SK-N-DZ (cell line): ENCODE measurements around the gene RGS3.

ENCODE experiments used
- DNase-seq: peaks from one replicate; pipeline ENCODE4 v3.0.0-alpha.2; 2015; ENCODE audit warnings: low spot score

RGS3 gene

DNA sequence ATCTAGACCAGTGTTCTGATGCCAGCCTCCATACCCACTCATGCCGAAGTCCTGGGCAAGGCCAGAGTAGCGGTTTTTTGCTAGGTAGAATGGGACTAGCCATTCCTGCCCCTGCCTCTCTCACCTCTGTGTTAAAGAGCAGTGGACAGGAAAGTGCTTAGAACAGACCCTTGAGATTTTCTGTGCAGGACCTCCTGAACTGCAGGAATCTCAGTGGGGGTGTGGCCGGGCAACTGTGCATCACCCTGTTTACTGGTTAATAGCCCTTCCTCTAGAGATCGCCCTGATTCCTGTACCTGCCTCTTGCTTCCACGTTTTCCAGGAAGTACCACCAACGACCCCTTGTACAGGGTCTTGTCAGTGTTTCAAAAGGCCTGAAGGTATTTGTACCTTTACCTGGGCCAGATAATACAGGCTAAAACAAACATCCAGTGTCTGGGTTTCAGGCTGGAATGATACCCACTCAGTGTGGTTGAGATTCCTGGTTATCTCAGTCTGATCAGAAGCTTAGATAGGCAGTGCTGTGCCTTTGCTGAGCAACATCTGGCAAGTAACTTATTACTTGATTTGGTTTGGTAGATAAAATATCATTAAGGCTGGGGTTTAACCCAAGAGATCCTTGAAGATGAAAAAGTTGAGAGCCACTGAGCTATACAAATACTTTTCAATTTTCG, 65.9 kb downstream of the RGS3 start:
- no peak for DNase-seq

DNA sequence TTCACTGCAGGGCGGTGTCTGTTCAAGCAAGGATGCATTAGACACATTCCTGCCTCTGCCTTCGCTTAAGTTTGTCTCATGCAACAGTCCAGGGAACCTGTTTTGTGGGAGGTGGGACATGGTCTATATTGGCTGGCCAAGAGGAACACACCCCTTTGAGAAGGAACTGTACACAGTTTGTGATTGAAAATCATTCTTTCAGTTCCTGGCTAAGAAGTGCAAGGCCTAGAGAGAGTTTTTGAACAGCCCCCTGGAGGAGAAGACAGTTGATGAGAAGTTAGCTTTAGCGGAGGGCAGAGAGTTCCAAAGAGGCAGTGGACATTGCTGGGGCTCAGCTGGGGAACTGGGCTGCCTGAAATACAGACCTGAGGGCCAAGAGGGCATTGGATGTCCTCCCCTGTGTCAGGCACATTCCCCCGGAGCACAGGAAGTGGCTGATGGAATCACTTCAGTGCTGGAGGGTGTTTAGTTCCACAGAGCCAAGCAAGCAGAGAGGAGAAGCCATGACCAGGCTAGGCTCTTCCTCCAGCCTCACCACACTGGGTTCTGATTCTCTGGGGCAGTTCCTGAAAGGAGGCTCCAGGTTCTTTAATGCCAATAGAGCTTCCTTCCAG, 66.6 kb downstream of the RGS3 start:
- DNase-seq, result no peak

DNA sequence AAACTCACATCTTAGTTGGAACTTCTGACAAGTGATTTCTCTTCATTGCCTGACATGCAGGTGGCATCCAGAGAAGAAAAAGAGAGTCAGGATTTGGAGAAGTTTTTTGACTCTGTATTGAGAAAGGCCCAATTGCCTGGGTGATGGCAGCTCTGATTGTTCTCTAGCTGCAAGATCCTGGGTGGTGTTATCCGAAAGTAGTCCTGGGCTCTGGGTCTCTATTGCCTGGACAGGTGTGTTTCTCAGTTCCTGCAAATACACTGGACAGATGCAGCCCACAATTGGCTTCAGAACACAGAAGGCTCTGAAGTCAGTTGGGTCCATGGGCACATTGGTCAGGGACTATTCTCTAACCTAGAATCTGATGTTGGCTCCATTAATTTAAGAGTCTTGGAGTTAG, 67.4 kb downstream of the RGS3 start:
- no peak for DNase-seq

DNA sequence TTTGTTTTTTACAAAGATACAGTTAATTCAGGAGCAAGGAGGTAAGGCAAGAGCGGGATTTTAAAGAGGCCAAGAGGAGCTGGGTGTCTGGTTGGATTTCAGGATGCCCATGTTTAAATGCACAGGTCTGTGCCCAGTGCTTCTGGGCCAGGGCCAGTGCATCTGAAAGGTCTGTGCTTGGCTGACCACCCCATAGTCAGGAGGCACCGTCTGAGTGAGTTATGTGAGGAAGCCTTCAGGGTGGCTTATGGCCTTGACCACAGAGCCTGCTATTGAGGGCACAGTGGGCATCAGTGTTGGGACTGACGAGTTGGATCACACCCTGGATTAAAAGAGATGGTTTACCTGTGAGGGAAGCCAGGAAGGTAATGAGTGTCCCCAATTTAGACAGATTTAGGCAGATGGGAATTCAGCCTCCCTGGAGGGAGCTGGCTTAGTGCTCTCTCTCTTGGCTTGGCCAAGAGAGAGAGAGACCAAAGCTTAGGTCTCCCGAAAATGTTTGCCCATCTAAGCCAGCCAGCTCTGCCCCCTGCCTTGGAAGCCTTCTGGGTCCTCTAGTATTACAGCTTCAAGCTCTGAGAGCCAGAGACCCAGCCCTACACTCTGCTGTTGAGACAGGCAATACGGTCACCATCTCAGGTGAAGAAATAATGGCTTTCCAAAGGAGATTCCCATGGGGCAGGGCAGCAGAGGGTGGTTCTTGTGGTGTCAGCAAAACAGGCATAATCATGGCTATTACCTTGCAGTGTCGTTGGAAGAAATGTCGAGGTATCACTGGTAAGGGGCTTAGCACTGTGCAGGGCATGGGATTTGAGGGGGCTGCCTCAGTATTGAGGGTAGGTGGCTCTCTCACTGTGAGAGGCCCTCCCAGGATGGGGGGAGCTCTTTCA, 68.6 kb downstream of the RGS3 start:
- no peak for DNase-seq

DNA sequence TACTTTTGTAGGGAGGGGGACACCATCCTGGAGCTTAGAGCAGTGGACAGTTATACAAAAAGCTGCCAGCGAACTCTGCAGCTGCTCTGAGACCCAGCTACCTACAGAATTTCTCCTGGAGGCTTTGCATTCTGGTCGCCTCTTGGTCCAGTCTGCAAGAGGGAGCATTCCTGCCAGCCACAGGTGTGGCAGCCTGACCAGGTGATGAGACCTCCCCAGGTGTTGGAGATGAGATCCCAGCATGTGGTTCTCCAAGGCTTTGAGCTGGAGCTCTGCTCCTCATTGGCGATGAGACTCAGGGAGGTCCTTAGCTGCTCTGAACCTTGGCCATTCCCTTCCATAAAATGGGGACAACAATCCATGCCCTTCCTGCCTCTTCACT, 69.3 kb downstream of the RGS3 start:
- DNase-seq, result no peak

DNA sequence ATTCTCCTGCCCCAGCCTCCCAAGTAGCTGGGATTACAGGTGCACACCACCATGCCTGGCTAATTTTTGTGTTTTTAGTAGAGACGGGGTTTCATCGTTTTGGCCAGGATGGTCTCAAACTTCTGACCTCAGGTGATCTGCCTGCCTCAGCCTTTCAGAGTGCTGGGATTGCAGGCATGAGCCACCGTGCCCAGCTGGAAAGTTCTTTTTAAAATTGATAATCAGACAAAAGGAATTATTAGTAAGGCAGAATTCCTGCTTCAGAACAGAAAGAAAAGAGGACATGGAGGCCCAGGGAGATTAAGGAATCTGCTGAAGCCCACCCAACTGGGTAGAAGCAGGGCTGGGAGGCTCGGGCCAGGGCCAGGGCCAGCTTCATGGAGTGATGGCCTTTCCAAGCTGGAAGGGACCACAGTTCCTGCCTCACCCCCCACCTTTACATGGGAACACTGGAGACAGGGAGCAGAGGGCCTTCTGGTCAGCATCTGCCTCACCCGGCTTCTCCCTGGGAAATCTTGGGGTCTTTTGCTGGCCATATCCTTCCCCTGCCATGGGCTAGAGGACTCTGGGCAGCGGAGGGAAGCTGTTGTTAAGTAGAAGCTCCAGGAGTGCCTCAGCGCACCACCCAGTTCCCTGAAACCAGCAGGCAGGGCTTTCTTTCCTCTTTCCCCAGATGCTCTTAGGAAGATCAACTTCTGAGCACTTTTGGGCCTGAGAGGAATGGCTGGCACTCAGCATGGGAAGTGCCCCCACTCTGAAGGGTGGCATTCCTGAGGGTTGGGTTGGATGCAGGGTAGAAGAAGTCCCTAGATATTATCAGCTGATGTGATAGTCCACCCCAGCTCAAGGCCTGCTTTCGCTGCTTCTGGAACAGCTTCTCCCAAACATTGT, 70.1 kb downstream of the RGS3 start:
- DNase-seq, result no peak

DNA sequence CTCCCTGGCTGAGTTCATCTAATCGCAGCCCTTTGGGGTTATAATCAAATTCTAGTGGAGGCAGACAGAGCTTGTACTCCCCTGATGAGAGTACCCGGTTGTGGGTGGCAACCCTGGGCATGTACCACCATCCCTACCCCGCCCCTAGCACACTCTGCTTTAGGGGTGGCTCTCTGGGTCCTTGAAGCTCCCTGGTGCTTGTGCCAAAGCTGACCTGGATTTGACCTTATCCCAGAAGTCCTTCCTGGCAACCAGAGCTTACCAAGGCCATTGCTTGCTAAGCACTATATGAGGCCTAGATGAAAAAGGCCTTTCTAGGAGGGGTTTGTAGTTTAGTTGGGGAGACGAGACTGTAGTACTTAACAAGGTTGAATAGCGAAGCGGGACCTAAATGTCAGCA, 72.2 kb downstream of the RGS3 start:
- no peak for DNase-seq

DNA sequence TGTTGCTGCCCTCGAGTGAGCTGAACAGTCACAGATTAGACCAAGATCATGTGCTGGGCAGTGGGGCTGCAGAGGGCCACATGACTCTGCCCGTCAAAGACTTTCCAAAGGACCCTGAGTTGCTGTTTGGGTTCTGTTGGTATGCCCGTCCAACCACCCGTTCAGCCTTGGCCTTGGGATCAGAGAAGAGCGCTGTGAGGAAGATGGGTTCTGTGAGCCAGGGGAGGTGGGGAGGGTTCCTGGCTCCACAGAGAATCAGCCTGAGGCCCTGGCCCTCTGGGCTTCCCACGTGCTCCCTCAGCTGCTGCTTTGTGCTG, 72.6 kb downstream of the RGS3 start:
- no peak for DNase-seq

DNA sequence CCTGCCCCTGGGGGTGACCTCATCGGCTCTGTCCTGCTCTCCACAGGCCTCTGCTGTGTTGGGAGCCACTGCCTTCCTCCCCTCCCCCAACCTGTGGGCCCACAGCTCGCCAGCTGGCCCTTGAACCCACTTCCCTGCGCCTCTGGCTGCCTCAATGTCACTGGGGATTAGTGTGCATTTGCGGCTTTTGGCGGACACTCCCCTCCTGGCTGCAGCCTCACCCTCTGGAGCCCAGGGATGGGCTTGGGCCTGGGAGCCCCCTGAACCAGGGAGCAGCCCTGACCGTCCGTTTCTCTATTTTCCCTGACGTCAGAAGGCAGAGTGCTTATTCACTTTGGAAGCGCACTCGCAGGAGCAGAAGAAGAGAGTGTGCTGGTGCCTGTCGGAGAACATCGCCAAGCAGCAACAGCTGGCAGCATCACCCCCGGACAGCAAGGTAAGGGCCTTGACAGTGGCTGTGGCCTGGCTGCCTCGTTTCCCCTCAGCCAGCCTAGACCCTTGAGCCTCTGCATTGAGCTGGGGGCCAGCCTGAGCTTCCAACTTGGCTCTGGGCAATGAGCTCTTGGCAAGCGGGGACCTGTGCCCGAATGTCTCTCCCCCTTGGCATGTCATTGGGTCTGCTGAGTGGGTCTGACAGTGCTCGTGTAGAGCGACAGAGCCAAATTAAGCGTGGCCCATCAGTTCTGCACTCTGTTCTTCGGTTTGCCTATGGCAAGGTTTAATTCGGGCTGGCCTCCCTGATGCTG, 73.1 kb downstream of the RGS3 start:
- DNase-seq, result no peak

DNA sequence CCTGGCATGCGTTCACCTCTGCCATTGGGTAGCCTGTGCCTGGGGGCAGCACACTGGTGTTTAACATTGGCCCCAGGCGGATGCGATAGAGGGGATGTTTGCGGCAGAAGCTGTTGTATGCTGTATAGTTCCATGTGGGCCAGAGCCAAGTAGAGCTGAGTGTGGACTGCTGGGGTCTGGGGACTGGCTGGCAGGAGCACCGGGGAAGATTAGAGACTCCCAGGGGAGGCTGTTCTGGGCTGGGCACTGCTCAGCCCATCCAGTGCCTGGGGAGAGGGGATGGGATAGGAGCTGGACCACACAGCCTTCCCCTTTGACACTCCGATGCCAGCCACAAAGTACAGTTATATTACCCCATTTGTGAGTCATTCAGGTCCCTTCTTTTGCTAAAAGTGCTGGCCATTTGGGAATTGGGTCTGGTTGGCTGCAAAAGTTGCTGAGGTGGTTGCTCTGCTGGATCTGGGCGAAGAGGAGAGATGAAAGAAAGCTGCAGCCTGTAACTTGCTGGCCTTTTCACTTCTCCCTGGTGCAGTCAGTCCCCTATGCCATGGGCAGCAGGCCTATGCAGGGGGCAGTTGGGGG, 73.8 kb downstream of the RGS3 start:
- no peak for DNase-seq

DNA sequence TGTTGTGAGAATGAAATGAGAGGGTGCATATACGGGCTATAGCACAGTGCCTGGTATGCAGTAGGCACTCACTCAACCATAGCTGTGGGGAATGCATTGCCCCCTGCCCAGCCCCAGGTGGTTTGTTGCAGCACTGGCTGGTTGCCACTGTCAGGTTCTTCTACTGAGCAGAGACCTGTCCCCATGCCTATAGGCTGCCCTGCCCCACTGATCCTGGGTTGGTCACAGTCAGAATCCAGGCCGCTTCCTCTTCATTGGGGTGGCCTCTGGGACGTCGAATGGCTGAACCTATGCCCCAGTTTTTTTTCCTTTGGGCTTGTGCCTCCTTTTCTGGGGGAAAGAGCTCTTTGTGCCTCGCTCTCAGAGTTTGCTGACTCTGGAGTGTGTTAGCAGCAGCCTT, 74.6 kb downstream of the RGS3 start:
- no peak for DNase-seq

DNA sequence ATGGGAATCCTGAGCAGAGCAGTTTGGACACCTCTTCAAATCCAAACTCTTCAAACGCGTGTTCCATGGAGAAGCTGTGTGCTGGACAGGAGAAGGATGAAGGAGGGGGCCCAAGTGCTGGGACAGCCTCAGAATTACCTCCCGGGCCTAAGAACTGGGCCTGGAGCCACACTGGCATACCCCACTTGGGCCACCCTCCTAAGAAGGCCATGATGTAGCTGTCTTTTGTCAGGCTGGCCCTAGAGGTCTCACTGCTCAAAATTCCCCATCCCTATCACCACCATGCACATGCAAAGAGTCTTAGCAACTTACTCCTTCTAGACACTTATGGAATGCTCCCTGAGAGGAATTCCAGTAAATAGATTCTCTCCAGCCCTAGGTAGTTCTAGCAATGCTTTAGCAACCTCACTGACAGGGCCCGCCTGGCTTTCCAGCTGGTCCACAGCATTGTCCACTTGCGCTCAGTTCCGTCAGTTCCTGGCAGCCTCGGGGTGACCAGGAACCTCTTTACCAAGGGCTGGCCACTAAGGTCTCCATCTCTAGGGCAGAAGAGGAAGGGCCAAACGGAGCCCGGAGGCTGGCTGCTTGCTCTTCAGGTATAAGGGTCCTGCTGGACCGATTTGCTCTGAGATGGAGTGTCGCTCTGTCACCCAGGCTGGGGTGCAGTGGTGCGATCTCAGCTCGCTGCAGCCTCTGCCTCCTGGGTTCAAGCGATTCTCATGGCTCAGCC, 75.3 kb downstream of the RGS3 start:
- no peak for DNase-seq

DNA sequence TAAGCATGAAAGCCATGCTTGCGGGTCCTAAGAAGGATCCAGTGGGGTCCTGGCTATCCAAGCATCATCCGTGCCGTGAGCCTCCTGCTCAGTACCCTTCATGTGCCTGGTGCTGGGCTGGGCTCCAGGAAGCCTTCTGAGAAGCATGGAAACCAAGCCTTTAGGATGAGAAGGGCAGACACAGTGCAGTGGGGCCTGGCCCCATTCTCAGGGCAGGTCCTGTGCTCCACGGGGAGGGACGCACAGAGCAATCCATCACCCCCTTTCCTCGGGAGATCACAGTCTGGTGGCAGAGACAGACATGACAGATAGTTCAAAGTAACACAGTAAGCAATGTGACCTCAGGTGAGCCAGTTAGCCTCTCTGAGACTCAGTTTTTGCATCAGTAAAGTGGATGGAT, 76.9 kb downstream of the RGS3 start:
- DNase-seq, result no peak

DNA sequence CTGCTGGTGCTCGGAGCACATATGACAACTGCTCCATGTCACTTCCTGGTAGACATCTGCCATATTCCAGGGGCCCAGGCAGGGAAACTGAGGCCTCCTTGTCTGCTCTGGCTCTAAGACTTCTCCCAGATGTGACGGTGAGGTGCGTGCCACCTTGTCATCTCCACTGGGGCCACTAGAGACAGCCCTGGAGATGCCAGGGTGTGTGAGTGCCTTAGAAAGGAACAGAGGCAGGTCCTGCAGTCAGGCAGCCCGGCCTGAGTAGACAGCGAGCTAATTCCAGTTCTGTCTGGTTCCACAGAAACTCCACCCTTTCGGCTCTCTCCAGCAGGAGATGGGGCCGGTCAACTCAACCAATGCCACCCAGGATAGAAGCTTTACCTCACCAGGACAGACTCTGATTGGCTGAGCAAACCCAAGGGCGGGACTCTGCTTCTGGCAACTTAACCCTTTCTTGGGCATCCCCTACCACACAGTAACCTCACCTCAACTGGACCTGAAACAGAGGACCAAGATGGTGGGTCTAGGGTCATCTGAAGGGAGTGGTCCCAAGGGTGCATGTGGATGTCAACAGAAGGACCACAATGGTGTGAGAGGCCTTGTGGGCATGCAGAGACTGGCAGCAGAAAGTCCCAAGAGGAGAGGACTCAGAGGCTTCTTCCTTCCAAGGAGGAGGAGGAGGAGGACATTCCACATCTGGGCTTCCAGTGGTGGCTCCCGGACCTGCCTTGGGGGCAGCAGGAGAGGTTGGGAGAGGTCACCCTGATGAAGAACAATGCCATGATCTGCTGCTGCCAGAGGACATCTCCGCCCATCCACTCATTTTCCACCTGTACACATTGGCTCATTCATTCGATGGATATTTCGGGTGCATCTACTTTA, 77.7 kb downstream of the RGS3 start:
- DNase-seq, result peak; percentile 65

DNA sequence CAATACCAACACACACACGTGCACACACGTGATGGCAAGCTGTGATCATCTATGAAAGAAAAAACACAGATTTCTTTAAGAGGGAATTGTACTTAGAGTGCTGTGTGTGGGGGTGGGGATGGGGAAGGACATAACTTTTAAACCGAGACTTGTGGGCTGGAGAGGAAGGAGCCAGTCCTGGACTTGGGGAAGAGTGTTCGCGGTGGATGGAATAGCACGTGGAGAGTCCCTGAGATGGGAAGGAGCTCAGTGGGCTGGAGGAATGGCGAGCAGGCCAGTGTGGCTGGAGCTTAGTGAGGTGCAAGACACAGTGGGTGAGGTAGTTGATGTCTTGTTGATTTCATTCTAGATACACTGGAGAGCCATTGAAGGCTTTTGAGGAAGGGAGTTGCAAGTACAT, 78.5 kb downstream of the RGS3 start:
- DNase-seq, result no peak

DNA sequence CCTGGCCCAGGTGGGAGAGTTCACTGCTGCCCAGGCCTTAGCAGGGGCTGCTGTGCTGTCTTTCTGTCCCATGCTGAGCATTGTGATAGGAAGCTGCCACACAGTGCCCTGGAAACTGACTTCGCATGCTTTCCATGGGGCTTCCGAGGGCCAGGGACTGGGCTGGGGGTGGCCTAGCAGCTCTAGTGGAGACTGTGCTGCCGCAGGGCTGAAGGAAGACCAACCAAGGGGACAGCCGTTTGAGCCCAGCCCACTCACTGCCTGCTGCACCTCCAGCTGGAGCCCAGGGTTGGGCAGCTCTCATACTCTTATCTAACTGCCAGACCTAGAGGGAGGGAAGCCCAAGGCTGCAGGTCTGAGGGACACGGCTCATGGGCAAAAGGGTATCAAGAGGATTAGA, 79.2 kb downstream of the RGS3 start:
- DNase-seq, result no peak

DNA sequence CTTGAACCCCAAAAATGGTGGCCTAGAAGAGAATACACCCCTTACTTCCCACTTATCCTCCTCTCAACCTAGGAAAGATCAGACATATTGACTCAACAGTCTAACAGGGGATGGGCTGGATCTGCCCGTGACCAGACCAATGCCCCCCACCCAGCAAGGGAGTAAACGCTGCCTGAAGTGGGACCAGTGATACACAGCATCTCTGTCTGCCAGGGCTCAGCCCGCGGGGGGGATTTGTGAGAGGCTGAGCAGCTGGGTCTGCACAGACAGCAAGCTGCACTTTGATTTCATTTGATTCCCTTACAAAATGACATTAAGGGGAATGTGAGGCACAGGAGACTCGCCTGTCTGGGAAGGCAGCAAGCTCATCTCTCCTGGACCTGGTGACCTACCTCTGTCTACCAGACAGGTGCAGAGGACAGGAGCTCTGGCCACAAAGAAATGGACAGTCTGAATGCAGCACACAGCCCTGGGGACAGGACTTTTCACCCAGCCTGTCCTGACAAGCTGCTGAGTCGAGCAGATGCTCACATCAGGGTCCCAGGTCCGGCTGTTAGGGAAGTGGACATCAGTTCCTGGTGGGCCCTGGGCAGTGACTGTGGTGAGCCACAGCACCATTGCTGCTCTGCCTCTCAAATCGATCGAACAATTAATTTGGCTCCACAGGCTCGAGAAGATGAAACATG, 79.9 kb downstream of the RGS3 start:
- peak; percentile 15 for DNase-seq

DNA sequence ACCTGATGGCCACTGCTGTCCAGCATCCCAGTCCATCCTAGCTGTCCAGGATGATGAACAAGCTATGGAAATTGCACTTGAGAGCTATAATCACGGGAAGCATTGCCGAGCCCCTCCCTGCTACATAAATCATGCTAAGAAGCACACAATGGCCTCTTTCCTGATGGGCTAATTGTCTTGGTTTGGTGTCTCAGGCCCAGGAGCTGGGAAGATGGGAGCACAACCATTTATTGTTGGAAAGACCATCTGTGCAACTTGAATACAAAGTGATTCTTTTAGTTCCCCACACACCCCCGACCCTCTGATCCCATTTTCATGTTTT, 80.4 kb downstream of the RGS3 start:
- DNase-seq, result no peak

DNA sequence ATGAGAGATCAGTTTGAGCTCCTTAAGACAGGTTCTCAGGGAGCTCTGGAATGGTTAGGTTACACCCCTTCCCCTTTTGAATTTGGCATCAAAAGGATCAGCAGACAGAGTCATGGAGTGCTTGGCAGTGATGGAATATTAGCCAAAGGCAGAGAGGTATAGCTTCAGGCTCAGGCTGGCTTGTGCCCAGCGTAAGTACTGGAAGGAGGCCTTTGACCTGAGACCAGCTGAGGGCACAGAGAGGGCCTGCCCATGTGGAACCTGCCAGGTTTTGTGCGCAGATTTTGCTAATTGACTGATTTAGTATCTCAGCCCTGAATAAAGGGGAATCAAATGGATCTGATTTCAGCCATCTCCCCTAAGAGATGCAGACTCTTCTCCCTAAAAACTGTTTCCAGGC, 81.5 kb downstream of the RGS3 start:
- DNase-seq, result no peak
